Measurements from ENCODE around the gene FAM110A.

The FAM110A gene

DNA sequence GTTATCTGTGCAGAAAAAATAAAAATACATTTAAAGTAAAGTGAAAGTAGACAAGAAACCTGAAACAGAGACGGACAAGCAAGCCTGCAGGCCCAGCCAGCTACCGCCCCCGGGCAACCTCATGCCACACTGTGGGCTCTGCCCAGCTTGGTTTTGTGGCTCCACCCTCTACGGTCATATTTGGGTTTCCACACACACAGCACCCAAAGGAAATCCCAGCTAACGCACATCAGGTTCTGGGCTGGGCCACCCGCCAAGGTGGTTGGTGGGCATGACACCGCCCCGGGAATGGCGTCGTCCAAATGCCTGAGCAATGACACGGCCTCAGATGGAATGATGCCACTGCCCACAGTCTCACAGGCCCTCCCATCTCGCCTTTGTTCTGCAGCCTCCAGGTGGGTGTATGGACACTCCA, 22.9 kb downstream of the FAM110A start:
- Histone ChIP-seq H3K79me2 (ENCODE audit: insufficient read depth, low read length) (no peaks in the 10 kb centered on the region; the same call in 1 of the 2 replicates), H3K4me2 (ENCODE audit: low read depth, low read length, poor library complexity, severe bottlenecking) (no peak overlapping the region), H2AFZ (ENCODE audit: low read length) (no peak overlapping the region), H3K9ac (ENCODE audit: low read depth, low read length, poor library complexity, severe bottlenecking) (peak overlapping the region; percentile 16), H3K4me1 (ENCODE audit: insufficient read depth, low read length, poor library complexity, severe bottlenecking) (peaks cover 27% of the 10 kb centered on the region), H3K9me3 (ENCODE audit: insufficient read depth, low read depth, low read length) (no peaks in the 10 kb centered on the region), H3K9me2 (replicated peaks; ENCODE audit: low read depth, low read length) (no peaks in the 10 kb centered on the region), H4K20me1 (ENCODE audit: insufficient read depth, low read length, poor library complexity, severe bottlenecking) (no peaks in the 10 kb centered on the region), H3K27me3 (ENCODE audit: insufficient read depth, low read length, poor library complexity, severe bottlenecking) (no peaks in the 10 kb centered on the region), H3K4me3 (ENCODE audit: low read length, poor library complexity, severe bottlenecking) (no peak overlapping the region), H3K36me3 (ENCODE audit: insufficient read depth, low read length) (no peaks in the 10 kb centered on the region), H3F3A (ENCODE audit: low read depth) (no peaks in the 10 kb centered on the region)
- TF ChIP-seq CTCF (conservative IDR thresholded peaks at IDR 0.05; ENCODE audit: low read length) (no peak), EZH2phosphoT487 (IDR thresholded peaks at IDR 0.05; ENCODE audit: borderline replicate concordance) (no peak)

DNA sequence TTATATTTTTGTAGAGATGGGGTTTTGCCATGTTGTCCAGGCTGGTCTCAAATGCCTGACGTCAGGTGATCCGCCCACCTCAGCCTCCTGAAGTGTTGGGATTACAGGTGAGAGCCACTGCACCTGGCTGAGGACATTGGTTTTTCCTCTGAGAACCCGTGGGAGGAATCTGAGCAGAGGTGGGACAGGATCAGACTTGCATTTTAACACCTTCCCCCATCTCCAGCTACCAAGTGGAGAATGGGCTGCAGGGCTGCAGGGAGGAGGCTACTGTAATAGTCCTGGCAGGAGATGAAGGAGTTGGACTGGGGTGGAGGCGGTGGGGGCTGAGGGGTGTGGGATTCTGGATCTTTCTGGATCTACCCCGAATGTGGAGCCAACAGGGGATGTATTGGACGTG, 24.5 kb downstream of the FAM110A start:
- no peaks in the 10 kb centered on the region for H3K36me3 ChIP-seq (ENCODE audit: insufficient read depth, low read length)
- no peaks in the 10 kb centered on the region for H3F3A ChIP-seq (ENCODE audit: low read depth)
- no peaks in the 10 kb centered on the region for H4K20me1 ChIP-seq (ENCODE audit: insufficient read depth, low read length, poor library complexity, severe bottlenecking)
- H2AFZ ChIP-seq (ENCODE audit: low read length) = no peak overlapping the region
- peaks cover 27% of the 10 kb centered on the region for H3K4me1 ChIP-seq (ENCODE audit: insufficient read depth, low read length, poor library complexity, severe bottlenecking)
- H3K4me2 ChIP-seq (ENCODE audit: low read depth, low read length, poor library complexity, severe bottlenecking) = no peak overlapping the region
- H3K9me3 ChIP-seq (ENCODE audit: insufficient read depth, low read depth, low read length) = no peaks in the 10 kb centered on the region
- H3K79me2 ChIP-seq (ENCODE audit: insufficient read depth, low read length) = no peaks in the 10 kb centered on the region
- H3K27me3 ChIP-seq (ENCODE audit: insufficient read depth, low read length, poor library complexity, severe bottlenecking) = no peaks in the 10 kb centered on the region
- no peak overlapping the region for H3K9ac ChIP-seq (ENCODE audit: low read depth, low read length, poor library complexity, severe bottlenecking)
- H3K4me3 ChIP-seq (ENCODE audit: low read length, poor library complexity, severe bottlenecking) = no peak overlapping the region
- TF ChIP-seq EZH2phosphoT487 (IDR thresholded peaks at IDR 0.05; ENCODE audit: borderline replicate concordance) = no peak
- no peak for TF ChIP-seq CTCF (conservative IDR thresholded peaks at IDR 0.05; ENCODE audit: low read length)
- H3K9me2 ChIP-seq (replicated peaks; ENCODE audit: low read depth, low read length) = no peaks in the 10 kb centered on the region

- no peaks in the 10 kb centered on the region for H3K27me3 ChIP-seq (ENCODE audit: insufficient read depth, low read length, poor library complexity, severe bottlenecking)
- no peak overlapping the region for H2AFZ ChIP-seq (ENCODE audit: low read length)
- H3K4me3 ChIP-seq (ENCODE audit: low read length, poor library complexity, severe bottlenecking) = no peak overlapping the region
- no peaks in the 10 kb centered on the region for H3K9me2 ChIP-seq (replicated peaks; ENCODE audit: low read depth, low read length)
- H3F3A ChIP-seq (ENCODE audit: low read depth) = no peaks in the 10 kb centered on the region
- no peaks in the 10 kb centered on the region for H3K9me3 ChIP-seq (ENCODE audit: insufficient read depth, low read depth, low read length)
- no peaks in the 10 kb centered on the region for H3K36me3 ChIP-seq (ENCODE audit: insufficient read depth, low read length)
- peaks cover 20% of the 10 kb centered on the region for H3K4me1 ChIP-seq (ENCODE audit: insufficient read depth, low read length, poor library complexity, severe bottlenecking)
- TF ChIP-seq EZH2phosphoT487 (IDR thresholded peaks at IDR 0.05; ENCODE audit: borderline replicate concordance) = no peak
- no peak for TF ChIP-seq CTCF (conservative IDR thresholded peaks at IDR 0.05; ENCODE audit: low read length)
- no peaks in the 10 kb centered on the region for H4K20me1 ChIP-seq (ENCODE audit: insufficient read depth, low read length, poor library complexity, severe bottlenecking)
- no peaks in the 10 kb centered on the region for H3K79me2 ChIP-seq (ENCODE audit: insufficient read depth, low read length)
- H3K9ac ChIP-seq (ENCODE audit: low read depth, low read length, poor library complexity, severe bottlenecking) = no peak overlapping the region
- H3K4me2 ChIP-seq (ENCODE audit: low read depth, low read length, poor library complexity, severe bottlenecking) = peak overlapping the region; percentile 25
These were observed 26.3 kb downstream of the FAM110A start for GRCh38 chr20:859751-860231.
